Prostate gland (tissue), 2 donors: Measurements from ENCODE around the gene RAI1. TPM values are rescaled to one million over a fixed set of nuclear protein-coding genes. Genes with fewer than 3 reads are reported as not detected.

Experiments
- DNase-seq: peaks from one replicate; pipeline ENCODE4 v3.0.0-alpha.2; 2019; ENCODE audit warnings: low spot score
- H3K27ac ChIP-seq, 2 donors: fragments of 200-600 bp; sonication (generic); 2 replicates each; pipeline ENCODE4 v1.5.1; 2017 to 2019
- H3K27me3 ChIP-seq: fragments of 200-600 bp; sonication (generic); replicated peaks from 2 replicates; pipeline ENCODE4 v1.5.1; 2019; ENCODE audit not compliant: insufficient read depth
- H3K36me3 ChIP-seq, 2 donors: fragments of 200-600 bp; sonication (generic); 1 replicate in 1 of 2; 2 replicates in 1 of 2; pipeline versions ENCODE4 v1.5.1 to v1.8.1; 2017 to 2019
- H3K4me1 ChIP-seq: fragments of 200-600 bp; sonication (generic); replicated peaks from 2 replicates; pipeline ENCODE4 v1.5.1; 2019
- H3K4me3 ChIP-seq, 2 donors: fragments of 200-600 bp; sonication (generic); 2 replicates each; pipeline ENCODE4 v1.5.1; 2017 to 2019
- H3K9me3 ChIP-seq: fragments of 200-600 bp; sonication (generic); 2 replicates; pipeline ENCODE4 v1.5.1; 2017
- CTCF ChIP-seq, 4 experiments: fragments of 200-600 bp in 2 of 4; fragments of 450-650 bp in 2 of 4; sonication (generic) in 2 of 4; IDR thresholded peaks; 1 replicate in 3 of 4; 2 replicates in 1 of 4; pipeline ENCODE4 v1.5.1; 2016 to 2019; ENCODE audit warnings: antibody characterized with exemption in 4 of 4, mild to moderate bottlenecking in 2 of 4, moderate library complexity in 2 of 4
- POLR2A ChIP-seq: fragments of 450-650 bp; IDR thresholded peaks from one replicate; pipeline ENCODE4 v1.6.1; 2016; ENCODE audit warnings: antibody characterized with exemption, mild to moderate bottlenecking
- POLR2AphosphoS5 ChIP-seq: sonication (generic); formaldehyde crosslinking; IDR thresholded peaks from one replicate; pipeline ENCODE4 v1.6.1; 2017; ENCODE audit warnings: antibody characterized with exemption
- WGBS: methylation state at CpG from one replicate; pipeline ENCODE4 v1.1.5; 2018; 5-methylcytosine and 5-hydroxymethylcytosine counted together
- intact Hi-C: fragments of 100-400 bp; cut with DNase I; formaldehyde crosslinking; loops from one replicate; pipeline ENCODE4 v1.14.2; 2022
- total RNA-seq, 2 donors: library from RNA; depleted of rRNA; stranded (reverse); fragments of >200 nt; gene quantifications; one replicate each; pipeline ENCODE4 v1.1.0, GENCODE V29; 2016

Gene RAI1
- total RNA-seq, 2 donors from 2014 or later = 69.2 to 71.0 TPM

DNA sequence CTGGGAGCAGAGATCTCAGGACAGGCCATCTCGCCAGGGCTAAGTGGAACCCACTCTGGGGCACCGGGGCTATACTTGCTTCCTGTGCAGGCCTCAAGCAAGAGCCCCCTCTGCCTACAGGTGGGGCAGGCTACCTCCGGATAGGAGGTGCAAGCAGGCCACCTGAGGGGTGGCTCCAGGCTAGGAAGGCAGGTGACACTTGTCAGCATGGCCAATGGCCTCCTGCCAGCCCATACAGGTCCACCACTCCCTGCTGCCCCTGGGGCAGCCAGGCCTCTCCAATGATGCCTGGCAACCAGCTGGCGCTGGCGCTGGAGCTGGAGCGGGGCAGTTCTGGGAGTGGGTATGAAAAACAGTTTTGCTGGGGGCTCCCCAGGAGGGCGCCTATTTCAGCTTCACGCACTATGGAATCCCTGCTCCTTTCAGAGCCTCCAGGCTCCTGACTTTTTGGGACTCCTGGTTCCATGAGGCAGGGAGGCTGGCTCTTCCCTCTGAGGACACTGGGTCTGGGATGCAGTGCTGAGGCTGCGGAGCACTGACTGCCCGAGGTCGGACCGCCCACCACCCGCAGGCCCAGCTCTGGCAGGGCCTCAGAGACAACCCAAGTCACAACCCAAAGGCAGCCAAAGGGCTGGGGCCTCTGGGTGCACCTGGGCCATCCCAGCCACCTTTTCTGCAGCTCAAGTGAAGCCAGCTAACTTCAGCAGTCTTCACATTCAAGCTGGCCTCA lies 164.0 kb downstream of the RAI1 start:
- no peaks in the 10 kb centered on the region for H3K36me3 ChIP-seq
- no peaks in the 10 kb centered on the region for H3K27me3 ChIP-seq
- TF ChIP-seq CTCF (IDR thresholded peaks at IDR 0.05) = no peak
- no peak for TF ChIP-seq POLR2A
- no peak for TF ChIP-seq POLR2AphosphoS5
- H3K27ac ChIP-seq = no peak overlapping the region
- no peak overlapping the region for H3K4me3 ChIP-seq
- DNase-seq = no peak
- 80% methylated on average over 13 of the region's 13 CpGs for WGBS
- intact Hi-C loops = no loop called here
- no peaks in the 10 kb centered on the region for H3K9me3 ChIP-seq
- peaks cover 33% of the 10 kb centered on the region for H3K4me1 ChIP-seq

DNA sequence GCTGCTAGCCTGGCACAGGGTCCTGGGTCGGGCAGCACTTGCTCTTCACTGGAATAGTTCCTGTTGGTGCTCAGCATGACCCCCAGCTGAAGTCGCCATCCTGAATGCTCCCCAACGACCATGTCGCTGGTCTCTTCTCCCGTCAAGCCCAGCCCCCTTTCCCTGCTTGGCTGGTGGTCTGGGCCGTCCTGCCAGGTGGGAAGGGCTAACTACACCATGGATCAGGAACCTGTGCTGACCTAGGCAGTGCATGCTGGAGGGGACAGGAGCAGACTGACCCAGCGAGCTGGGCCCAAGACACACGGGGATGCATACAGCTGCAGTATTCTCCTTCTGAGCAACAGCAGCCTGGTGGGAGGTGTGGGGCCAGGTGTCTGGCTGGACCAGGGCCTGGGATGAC lies 164.7 kb downstream of the RAI1 start:
- TF ChIP-seq CTCF (IDR thresholded peaks at IDR 0.05) (no peak), POLR2A (no peak)
- peaks cover 27% of the 10 kb centered on the region for H3K4me1 ChIP-seq
- DNase-seq = no peak
- WGBS = 83% methylated on average over 8 of the region's 8 CpGs
- intact Hi-C loops = no loop called here
- no peaks in the 10 kb centered on the region for H3K36me3 ChIP-seq
- H3K27me3 ChIP-seq = no peaks in the 10 kb centered on the region
- H3K9me3 ChIP-seq = no peaks in the 10 kb centered on the region
- H3K4me3 ChIP-seq = no peak overlapping the region
- H3K27ac ChIP-seq = no peak overlapping the region

DNA sequence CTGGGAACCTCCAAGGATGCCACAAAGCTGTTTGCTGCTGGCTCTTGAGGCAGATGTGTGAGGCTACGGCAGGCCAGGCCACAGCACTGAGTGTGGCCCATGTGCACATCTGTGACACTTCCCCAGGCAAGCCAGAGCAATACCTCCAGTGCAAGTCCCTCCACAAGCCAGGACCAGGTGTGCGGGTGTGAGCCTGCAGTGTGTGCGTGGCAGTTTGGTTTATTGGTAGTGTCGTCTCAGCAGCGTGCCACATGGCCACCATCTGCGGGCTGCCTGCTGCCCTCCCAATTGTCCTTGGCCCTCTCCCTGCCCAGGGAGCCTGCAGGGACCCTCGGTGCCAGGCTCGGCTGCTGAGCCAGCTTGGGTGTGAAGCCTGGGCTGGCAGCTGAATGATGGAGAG lies 165.4 kb downstream of the RAI1 start:
- H3K27ac ChIP-seq = no peak overlapping the region
- no peak for DNase-seq
- H3K4me3 ChIP-seq = no peak overlapping the region
- H3K9me3 ChIP-seq = no peaks in the 10 kb centered on the region
- H3K4me1 ChIP-seq = peaks cover 22% of the 10 kb centered on the region
- no peaks in the 10 kb centered on the region for H3K27me3 ChIP-seq
- WGBS = 89% methylated on average over 8 of the region's 8 CpGs
- no peak for TF ChIP-seq POLR2A
- TF ChIP-seq POLR2AphosphoS5 = no peak
- TF ChIP-seq CTCF (IDR thresholded peaks at IDR 0.05) = no peak
- H3K36me3 ChIP-seq = no peaks in the 10 kb centered on the region
- intact Hi-C loops = no loop called here

DNA sequence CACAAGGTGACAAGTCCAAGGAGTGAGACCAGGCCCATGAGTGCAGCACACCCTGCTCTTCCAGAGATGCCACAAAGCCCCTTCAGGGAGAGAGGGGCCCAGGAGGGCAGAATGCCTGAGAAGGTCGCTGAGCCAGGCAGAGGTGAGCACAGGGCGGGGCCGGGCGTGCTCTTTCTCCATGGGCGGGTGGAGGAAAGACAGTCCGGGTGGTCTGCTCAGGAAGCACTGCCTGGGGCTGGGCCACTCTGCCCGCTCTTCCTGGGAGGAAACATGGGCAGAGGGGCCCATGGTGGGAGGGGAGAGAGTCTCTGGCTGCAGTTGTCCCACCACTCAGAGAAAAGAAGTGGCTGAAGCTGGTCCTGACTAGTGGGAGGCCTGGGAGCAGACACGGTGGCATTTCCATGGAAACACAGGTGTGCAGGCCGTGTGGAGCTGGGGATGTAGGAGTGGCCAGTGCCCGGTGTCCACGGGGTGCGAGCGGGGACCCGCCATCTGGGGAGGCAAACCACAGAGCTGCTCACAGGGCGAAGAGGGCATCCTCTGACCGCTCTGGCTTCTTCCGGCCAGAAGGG lies 165.9 kb downstream of the RAI1 start:
- intact Hi-C loops = no loop called here
- TF ChIP-seq POLR2A (no peak), CTCF (IDR thresholded peaks at IDR 0.05) (no peak), POLR2AphosphoS5 (no peak)
- Histone ChIP-seq H3K27me3 (no peaks in the 10 kb centered on the region), H3K36me3 (no peaks in the 10 kb centered on the region), H3K9me3 (no peaks in the 10 kb centered on the region), H3K27ac (no peak overlapping the region), H3K4me1 (peaks cover 16% of the 10 kb centered on the region), H3K4me3 (no peak overlapping the region)
- DNase-seq = no peak
- 69% methylated on average over 17 of the region's 17 CpGs for WGBS

- no peak for DNase-seq
- intact Hi-C loops = no loop called here
These were observed 166.5 kb downstream of the RAI1 start for GRCh38 chr17:17847726-17848125.

More at GRCh38 chr17:17847726-17848125, 166.5 kb downstream of the RAI1 start:
- Histone ChIP-seq H3K27ac (no peak overlapping the region), H3K9me3 (no peaks in the 10 kb centered on the region), H3K4me3 (no peak overlapping the region), H3K4me1 (peaks cover 11% of the 10 kb centered on the region), H3K36me3 (no peaks in the 10 kb centered on the region), H3K27me3 (no peaks in the 10 kb centered on the region)
- TF ChIP-seq POLR2A (no peak), POLR2AphosphoS5 (no peak), CTCF (IDR thresholded peaks at IDR 0.05) (no peak)
- 88% methylated on average over 5 of the region's 5 CpGs for WGBS
